Mammary epithelial cell (primary cell): ENCODE measurements around the gene SH3BP2.

Experiments used
- EZH2 ChIP-seq: IDR thresholded peaks from 2 replicates; pipeline ENCODE4 v1.6.1; 2012; ENCODE audit warnings: low read length, inconsistent platforms, borderline replicate concordance
- TF ChIP-seq, protein P1 (sequence below), 2 donors: IDR thresholded peaks in 1 of 2; conservative IDR thresholded peaks in 1 of 2; 2 replicates each; pipeline ENCODE4 v1.5.1; 2011 to 2012; ENCODE audit warnings: inconsistent platforms in 2 of 2, low read length in 2 of 2, mild to moderate bottlenecking in 2 of 2, control low read depth in 1 of 2, low read depth in 1 of 2; ENCODE audit not compliant: insufficient read depth in 1 of 2; ENCODE audit errors: extremely low read depth in 1 of 2

DNA sequence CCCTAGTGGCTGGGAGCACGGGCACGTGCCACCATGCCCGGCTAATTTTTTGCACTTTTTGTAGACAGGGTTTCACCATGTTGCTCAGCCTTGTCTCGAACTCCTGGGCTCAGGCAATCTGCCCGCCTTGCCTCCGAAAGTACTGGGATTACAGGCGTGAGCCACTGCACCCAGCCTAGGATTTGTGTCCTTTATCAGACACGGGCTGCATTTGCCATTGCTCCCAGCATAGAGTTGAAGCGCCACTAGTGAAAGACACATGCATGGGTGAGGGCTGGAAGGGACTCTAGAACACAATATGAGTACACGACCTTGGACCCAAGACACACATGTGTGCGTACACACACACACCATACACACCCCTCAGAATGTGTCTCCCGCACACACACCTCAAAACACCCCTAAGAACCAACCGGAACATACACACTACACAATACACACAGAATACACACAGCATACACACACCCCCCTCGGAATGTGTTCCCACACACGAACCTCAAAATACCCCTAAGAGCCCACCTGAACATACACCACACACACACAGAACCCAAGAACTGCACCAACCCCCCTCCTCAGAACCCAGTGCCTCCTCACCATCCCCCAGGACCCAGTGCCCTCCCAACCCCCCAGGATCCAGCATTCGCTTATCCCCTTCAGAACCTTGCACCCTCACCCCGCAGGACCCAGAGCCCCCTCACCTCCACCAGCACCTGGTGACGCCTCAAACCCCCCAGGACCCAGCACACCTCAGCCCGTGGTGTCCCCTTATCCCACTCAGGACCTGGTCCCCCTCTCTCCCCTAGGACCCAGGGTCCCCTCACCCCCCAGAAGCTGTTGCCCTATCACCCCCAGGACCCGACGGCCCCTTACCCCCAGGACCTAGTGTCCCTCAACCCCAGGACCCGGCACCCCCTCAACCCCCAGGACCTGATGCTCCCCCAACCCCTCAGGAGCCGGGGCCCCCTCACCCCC is 37.8 kb upstream of the SH3BP2 start:
- TF ChIP-seq, protein P1, sequence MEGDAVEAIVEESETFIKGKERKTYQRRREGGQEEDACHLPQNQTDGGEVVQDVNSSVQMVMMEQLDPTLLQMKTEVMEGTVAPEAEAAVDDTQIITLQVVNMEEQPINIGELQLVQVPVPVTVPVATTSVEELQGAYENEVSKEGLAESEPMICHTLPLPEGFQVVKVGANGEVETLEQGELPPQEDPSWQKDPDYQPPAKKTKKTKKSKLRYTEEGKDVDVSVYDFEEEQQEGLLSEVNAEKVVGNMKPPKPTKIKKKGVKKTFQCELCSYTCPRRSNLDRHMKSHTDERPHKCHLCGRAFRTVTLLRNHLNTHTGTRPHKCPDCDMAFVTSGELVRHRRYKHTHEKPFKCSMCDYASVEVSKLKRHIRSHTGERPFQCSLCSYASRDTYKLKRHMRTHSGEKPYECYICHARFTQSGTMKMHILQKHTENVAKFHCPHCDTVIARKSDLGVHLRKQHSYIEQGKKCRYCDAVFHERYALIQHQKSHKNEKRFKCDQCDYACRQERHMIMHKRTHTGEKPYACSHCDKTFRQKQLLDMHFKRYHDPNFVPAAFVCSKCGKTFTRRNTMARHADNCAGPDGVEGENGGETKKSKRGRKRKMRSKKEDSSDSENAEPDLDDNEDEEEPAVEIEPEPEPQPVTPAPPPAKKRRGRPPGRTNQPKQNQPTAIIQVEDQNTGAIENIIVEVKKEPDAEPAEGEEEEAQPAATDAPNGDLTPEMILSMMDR (conservative IDR thresholded peaks at IDR 0.05 in 1 of 2, IDR thresholded peaks at IDR 0.05 in 1 of 2; ENCODE audit: extremely low read depth in 1 of 2, insufficient read depth in 1 of 2, low read depth in 1 of 2, low read length in 2 of 2) = no peak
- TF ChIP-seq EZH2 = no peak
